Metanephros (tissue), 2 donors: ENCODE results near the gene FXYD3. TPM values are rescaled to one million over a fixed set of nuclear protein-coding genes. Genes with fewer than 3 reads are reported as not detected.

ENCODE experiments used
- small RNA-seq: library from RNA; depleted of rRNA; stranded (forward); fragments of <200 nt; gene quantifications from one replicate; pipeline ENCODE3, GENCODE V24; 2014; ENCODE audit warnings: low replicate concordance
- total RNA-seq: library from RNA; depleted of rRNA; stranded (reverse); fragments of >200 nt; gene quantifications from one replicate; pipeline ENCODE4 v1.2.3, GENCODE V29; 2014

The FXYD3 gene
- total RNA-seq = 25.8 TPM

DNA sequence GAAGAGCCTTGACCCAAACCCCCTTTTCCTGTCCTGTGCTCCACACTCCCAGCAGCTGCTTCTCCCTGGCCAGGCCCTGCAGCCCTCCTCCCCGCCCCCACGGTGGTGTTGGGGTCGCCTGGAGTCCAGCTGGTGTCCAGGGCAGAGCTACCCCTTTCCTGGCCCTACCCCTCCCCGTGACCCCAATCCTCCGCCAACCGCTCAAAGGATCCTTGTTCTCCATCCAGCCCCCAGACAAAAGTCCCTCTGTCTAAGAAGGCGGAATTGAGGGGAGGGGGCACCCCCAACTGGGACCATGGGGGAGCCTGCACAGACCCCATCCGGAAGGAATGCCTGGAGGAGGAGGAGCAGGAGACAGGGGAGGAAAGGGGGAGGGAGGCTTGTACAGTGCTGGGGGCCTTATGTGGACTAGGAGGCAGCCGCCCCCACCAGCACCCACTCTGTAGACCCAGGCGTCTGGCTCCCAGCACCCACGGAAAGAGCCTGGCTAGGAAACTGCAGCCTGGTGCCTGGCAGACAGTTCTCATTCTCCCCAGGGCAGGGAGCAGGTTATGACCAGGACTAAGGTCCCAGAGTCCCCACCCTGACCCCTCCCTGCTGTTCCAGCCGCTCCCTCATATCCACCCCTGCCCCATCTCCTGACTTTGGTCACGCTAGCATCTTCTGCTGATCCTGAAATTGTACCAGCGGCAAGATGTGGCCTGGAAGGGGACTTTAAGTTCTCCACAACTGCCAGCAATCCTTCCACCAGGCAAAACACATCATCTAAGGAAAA lies at the start of gene FXYD3:
FXYD3 (plus strand) TSS at position 647 of the 775 bp plus-strand sequence. CDS start 3,554 bp downstream, outside the sequence.

GRCh38 chr19:35134601-35135242 lies 19.1 kb downstream of the FXYD3 start, which contains the start of gene LGI4:
LGI4 (minus strand) TSS chr19:35135059; CDS start chr19:35134680, 379 bp downstream.

DNA sequence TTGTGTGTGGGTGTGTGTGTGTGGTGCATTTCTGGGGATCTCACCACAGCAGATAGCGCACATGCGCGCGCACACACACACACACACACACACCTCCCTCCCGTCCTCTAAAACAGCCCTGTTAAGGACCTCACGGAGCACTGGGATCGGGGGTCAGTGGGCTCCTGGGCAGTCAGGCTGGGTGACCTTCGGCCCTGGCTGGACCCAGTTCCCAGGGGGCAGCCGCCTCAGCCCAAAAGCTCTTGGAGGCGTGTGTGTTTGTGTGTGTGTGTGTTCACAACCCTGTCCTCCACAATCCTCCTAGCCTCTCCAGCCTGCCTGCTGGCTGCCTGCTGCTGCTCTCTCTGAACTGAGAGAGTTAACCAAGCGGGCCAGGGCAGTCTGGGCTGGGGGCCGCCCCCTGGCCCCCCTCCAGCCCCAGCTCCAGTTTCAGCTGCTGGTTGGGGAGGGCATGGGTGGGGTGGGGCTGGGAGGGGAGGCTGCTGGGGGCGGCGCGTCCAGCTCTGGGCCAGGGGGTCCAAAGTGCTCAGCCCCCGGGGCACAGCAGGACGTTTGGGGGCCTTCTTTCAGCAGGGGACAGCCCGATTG lies 22.8 kb downstream of the FXYD3 start, which contains the start of gene FXYD1:
FXYD1 (plus strand) TSS at position 520 of the 588 bp plus-strand sequence. CDS start 1,256 bp downstream, outside the sequence.

GRCh38 chr19:35143231-35143715 lies 27.6 kb downstream of the FXYD3 start, which contains the start of gene FXYD7:
FXYD7 (plus strand) TSS chr19:35143255; CDS start chr19:35143334, 79 bp downstream.

DNA sequence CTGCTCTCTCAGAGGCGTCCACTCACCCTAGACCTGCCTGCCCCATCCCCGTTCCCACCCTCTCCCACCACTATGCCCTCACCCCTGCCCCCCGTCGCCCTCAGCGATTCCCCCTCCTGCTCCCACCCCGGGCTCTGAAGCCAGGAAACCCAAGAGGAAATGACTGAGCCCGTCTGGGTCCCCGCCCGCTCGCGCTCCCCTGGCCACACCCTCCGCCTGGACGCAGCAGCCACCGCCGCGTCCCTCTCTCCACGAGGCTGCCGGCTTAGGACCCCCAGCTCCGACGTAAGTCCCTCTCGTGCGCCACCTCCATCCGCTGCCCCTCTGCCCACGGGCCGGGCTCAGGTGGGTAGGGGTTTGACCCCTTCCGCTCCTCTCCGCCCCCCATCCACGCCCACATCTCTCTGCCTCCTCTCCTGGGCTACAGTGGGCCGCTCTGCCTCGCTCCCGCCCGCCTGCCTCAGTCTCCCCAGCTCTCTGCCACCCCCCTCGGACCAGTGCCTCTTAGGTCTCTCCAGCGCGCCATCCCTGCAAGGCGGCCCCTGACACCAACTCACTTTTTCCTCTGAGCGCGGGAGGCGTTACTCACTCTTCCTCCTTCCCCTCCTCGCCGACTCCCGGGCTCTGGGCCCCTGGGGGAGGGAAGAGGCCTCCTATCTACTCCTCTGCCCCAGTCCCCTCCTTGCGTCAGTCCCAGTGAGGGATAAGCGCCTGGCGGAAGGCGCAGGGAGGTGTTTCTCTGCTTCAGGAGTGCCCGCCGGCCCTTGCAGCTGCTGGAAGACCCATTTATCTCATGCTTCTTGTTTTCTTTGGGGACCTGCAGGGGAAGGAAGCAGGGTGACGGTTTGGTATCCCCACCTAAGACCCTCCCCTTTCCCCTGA lies 39.1 kb downstream of the FXYD3 start, which contains the start of gene FXYD5:
FXYD5 (plus strand) TSS at position 211 of the 882 bp plus-strand sequence. CDS start 816 bp downstream, outside the sequence.

Small RNAs within 50 kb of the gene (small RNA-seq; reads per million reads assigned to genes)
- not detected for gene AC020907.2

Other genes starting within 250 kb of the FXYD3 start
- gene ZNF30, start 188.9 kb upstream of the FXYD3 start, total RNA-seq = 4.6 TPM
- gene ZNF792, start 151.6 kb upstream of the FXYD3 start, total RNA-seq = 12.8 TPM
- gene GRAMD1A, start 115.5 kb upstream of the FXYD3 start, total RNA-seq = 63.1 TPM
- gene SCN1B, start 85.4 kb upstream of the FXYD3 start, total RNA-seq = 3.0 TPM
- 62.8 TPM for gene HPN, start 74.1 kb upstream of the FXYD3 start, total RNA-seq
- 5.1 TPM for gene LGI4, start 19.2 kb downstream of the FXYD3 start, total RNA-seq
- 19.7 TPM for gene FXYD1, start 23.0 kb downstream of the FXYD3 start, total RNA-seq
- gene FXYD7, start 27.4 kb downstream of the FXYD3 start, total RNA-seq = 0.41 TPM
- 14.9 TPM for gene FXYD5, start 38.9 kb downstream of the FXYD3 start, total RNA-seq
- not detected for gene FAM187B, start 112.9 kb downstream of the FXYD3 start, total RNA-seq
- gene LSR, start 133.2 kb downstream of the FXYD3 start, total RNA-seq = 59.6 TPM
- 75.1 TPM for gene USF2, start 153.1 kb downstream of the FXYD3 start, total RNA-seq
- not detected for gene HAMP, start 166.7 kb downstream of the FXYD3 start, total RNA-seq
- gene MAG, start 176.3 kb downstream of the FXYD3 start, total RNA-seq = 9.2 TPM
- 6.7 TPM for gene CD22, start 213.4 kb downstream of the FXYD3 start, total RNA-seq
- gene FFAR1, start 232.1 kb downstream of the FXYD3 start, total RNA-seq = 0.23 TPM
- gene FFAR3, start 242.6 kb downstream of the FXYD3 start, total RNA-seq = 0.76 TPM